ENCODE results near the gene CASP5. TPM values are rescaled to one million over a fixed set of nuclear protein-coding genes. Genes with fewer than 3 reads are reported as not detected.

Gene CASP5
- total and polyA plus RNA-seq, 3 experiments from 2014 or later, result not detected

- POLR2A ChIA-PET, result interaction anchor here (0.6 kb wide), 1 partner anchor 28 kb away, joined by 3 read pairs; no protein-coding TSS in a partner anchor
- Mint-ChIP-seq H3K4me1 (peaks cover 79 to 100% (median 97%) of the 10 kb centered on the region in 3 donors), H3K27me3 (no peaks in the 10 kb centered on the region), H3K36me3 (peaks cover 20 to 69% (median 25%) of the 10 kb centered on the region in 3 donors), H3K27ac (peak overlapping the region in 2 of 8 donors; percentile 5 to 69), H3K9me3 (no peaks in the 10 kb centered on the region), H3K4me3 (peak overlapping the region in 2 of 7 donors; percentile 21 to 30)
- DNase-seq, result no peak
- Histone ChIP-seq H3K4me3 (ENCODE audit: low read length) (no peak overlapping the region), H3K27ac (ENCODE audit: low read depth, low read length) (no peak overlapping the region), H3K27me3 (ENCODE audit: insufficient read depth, low read length, poor library complexity, severe bottlenecking) (no peaks in the 10 kb centered on the region), H3K36me3 (ENCODE audit: insufficient read depth, low read length) (no peaks in the 10 kb centered on the region), H3K4me1 (ENCODE audit: insufficient read depth, low read length) (peaks cover 49% of the 10 kb centered on the region), H3K9me3 (ENCODE audit: low read length) (no peaks in the 10 kb centered on the region)
- CTCF ChIA-PET, result interaction anchor here (1.1 kb wide), 1 partner anchor 12 kb away, joined by 3 read pairs; no protein-coding TSS in a partner anchor
Observed at GRCh38 chr11:104962852-104963251, 60.1 kb downstream of the CASP5 start.

- ChIA-PET CTCF (interaction anchor here (2.1 kb wide), 1 partner anchor 11 kb away, joined by 6 read pairs; no protein-coding TSS in a partner anchor), POLR2A (no interaction called here)
- H3K27me3 Mint-ChIP-seq, result no peaks in the 10 kb centered on the region
- Histone ChIP-seq H3K27me3 (ENCODE audit: insufficient read depth, low read length, poor library complexity, severe bottlenecking) (no peaks in the 10 kb centered on the region), H3K36me3 (ENCODE audit: insufficient read depth, low read length) (peaks cover 7% of the 10 kb centered on the region), H3K9me3 (ENCODE audit: low read length) (no peaks in the 10 kb centered on the region), H3K4me1 (ENCODE audit: insufficient read depth, low read length) (peaks cover 46% of the 10 kb centered on the region), H3K4me3 (ENCODE audit: low read length) (no peak overlapping the region), H3K27ac (ENCODE audit: low read depth, low read length) (no peak overlapping the region)
- peak overlapping the region in 4 of 7 donors; percentile 22 to 62 (median 41) for H3K4me3 Mint-ChIP-seq
- peaks cover 84 to 94% (median 92%) of the 10 kb centered on the region in 3 donors for H3K4me1 Mint-ChIP-seq
- no peak overlapping the region for H3K27ac Mint-ChIP-seq
- H3K9me3 Mint-ChIP-seq, result no peaks in the 10 kb centered on the region
- DNase-seq, result no peak
- H3K36me3 Mint-ChIP-seq, result peaks cover 7 to 63% (median 25%) of the 10 kb centered on the region in 3 donors
Observed at GRCh38 chr11:104957280-104957679, 65.7 kb downstream of the CASP5 start.

- H3K36me3 ChIP-seq (ENCODE audit: insufficient read depth, low read length), result peaks cover 14% of the 10 kb centered on the region
- peak overlapping the region in 3 of 8 donors; percentile 29 to 40 (median 32) for H3K27ac Mint-ChIP-seq
- H3K4me1 ChIP-seq (ENCODE audit: insufficient read depth, low read length), result peaks cover 38% of the 10 kb centered on the region
- no peak overlapping the region for H3K27ac ChIP-seq (ENCODE audit: low read depth, low read length)
- ChIA-PET POLR2A (no interaction called here), CTCF (interaction anchor here (2.1 kb wide), 1 partner anchor 10 kb away, joined by 6 read pairs; no protein-coding TSS in a partner anchor)
- H3K9me3 ChIP-seq (ENCODE audit: low read length), result no peaks in the 10 kb centered on the region
- H3K27me3 ChIP-seq (ENCODE audit: insufficient read depth, low read length, poor library complexity, severe bottlenecking), result no peaks in the 10 kb centered on the region
- no peaks in the 10 kb centered on the region for H3K9me3 Mint-ChIP-seq
- H3K36me3 Mint-ChIP-seq, result peaks cover 10 to 62% (median 28%) of the 10 kb centered on the region in 3 donors
- DNase-seq, result no peak
- no peak overlapping the region for H3K4me3 ChIP-seq (ENCODE audit: low read length)
- H3K27me3 Mint-ChIP-seq, result no peaks in the 10 kb centered on the region
- H3K4me3 Mint-ChIP-seq, result peak overlapping the region in 4 of 7 donors; percentile 7 to 30 (median 16)
- H3K4me1 Mint-ChIP-seq, result peaks cover 77 to 89% (median 89%) of the 10 kb centered on the region in 3 donors
Observed at GRCh38 chr11:104956528-104956927, 66.4 kb downstream of the CASP5 start.

- Histone ChIP-seq H3K27ac (ENCODE audit: low read depth, low read length) (no peak overlapping the region), H3K9me3 (ENCODE audit: low read length) (no peaks in the 10 kb centered on the region), H3K36me3 (ENCODE audit: insufficient read depth, low read length) (peaks cover 34% of the 10 kb centered on the region), H3K27me3 (ENCODE audit: insufficient read depth, low read length, poor library complexity, severe bottlenecking) (no peaks in the 10 kb centered on the region), H3K4me1 (ENCODE audit: insufficient read depth, low read length) (no peaks in the 10 kb centered on the region), H3K4me3 (ENCODE audit: low read length) (no peak overlapping the region)
- Mint-ChIP-seq H3K9me3 (no peaks in the 10 kb centered on the region), H3K4me1 (peaks cover 24 to 43% (median 33%) of the 10 kb centered on the region in 3 donors), H3K36me3 (peaks cover 42 to 91% (median 53%) of the 10 kb centered on the region in 3 donors), H3K27ac (peak overlapping the region in 3 of 8 donors; percentile 72 to 81 (median 78)), H3K27me3 (no peaks in the 10 kb centered on the region), H3K4me3 (no peak overlapping the region)
- peak in 3 of 5 donors; percentile 34 to 45 (median 37) for DNase-seq
- CTCF ChIA-PET, result interaction anchor here (0.8 to 1.4 kb wide), 5 partner anchors 11 to 333 kb away, joined by 3 to 6 read pairs (median 3); no protein-coding TSS in a partner anchor
- POLR2A ChIA-PET, result no interaction called here
Observed at GRCh38 chr11:104946907-104947306, 76.1 kb downstream of the CASP5 start.

Other genes starting within 250 kb of the CASP5 start
- not detected for gene CASP12, start 124.7 kb downstream of the CASP5 start, total RNA-seq
- not detected for gene CASP12, start 124.7 kb downstream of the CASP5 start, polyA plus RNA-seq
- gene CASP4, start 54.6 kb downstream of the CASP5 start, total RNA-seq, result 10 to 100 TPM; 41.9 to 48.8 TPM
- 125 TPM for gene CASP4, start 54.6 kb downstream of the CASP5 start, polyA plus RNA-seq
- gene CASP1, start 12.0 kb upstream of the CASP5 start, total RNA-seq, result 10 to 100 TPM; 30.0 to 36.2 TPM
- gene CASP1, start 12.0 kb upstream of the CASP5 start, polyA plus RNA-seq, result 152 TPM
- gene CARD16, start 22.2 kb upstream of the CASP5 start, total RNA-seq, result 10 to 100 TPM in 1 of 2 experiments, 1 to 10 TPM in 1; 8.0 to 10.3 TPM
- gene CARD16, start 22.2 kb upstream of the CASP5 start, polyA plus RNA-seq, result 268 TPM
- not detected for gene CARD18, start 116.6 kb upstream of the CASP5 start, total RNA-seq
- not detected for gene CARD18, start 116.6 kb upstream of the CASP5 start, polyA plus RNA-seq